Measurements from ENCODE around the gene STX8.

STX8 gene

GRCh38 chr17:9234389-9234945, 341.2 kb downstream of the STX8 start:
- Histone ChIP-seq H3K4me3 (ENCODE audit: low read length in 2 of 2) (no peak overlapping the region), H3K4me1 (ENCODE audit: control insufficient read depth in 2 of 2, insufficient read depth in 2 of 2, low read length in 2 of 2) (peaks cover 6% of the 10 kb centered on the region in 2 donors), H3K27me3 (ENCODE audit: control insufficient read depth in 2 of 2, insufficient read depth in 2 of 2, low read length in 2 of 2) (no peaks in the 10 kb centered on the region), H3K9me3 (ENCODE audit: control insufficient read depth in 2 of 2, low read length in 2 of 2) (no peaks in the 10 kb centered on the region), H3K27ac (ENCODE audit: low read depth in 2 of 2, low read length in 2 of 2) (no peak overlapping the region), H3K36me3 (ENCODE audit: control insufficient read depth in 2 of 2, insufficient read depth in 2 of 2, low read length in 2 of 2) (no peaks in the 10 kb centered on the region), H3K9ac (ENCODE audit: low read depth in 1 of 2, low read length in 2 of 2) (no peak overlapping the region)

- Histone ChIP-seq H3K9ac (ENCODE audit: low read depth in 1 of 2, low read length in 2 of 2) (no peak overlapping the region), H3K4me3 (ENCODE audit: low read length in 2 of 2) (no peak overlapping the region), H3K4me1 (ENCODE audit: control insufficient read depth in 2 of 2, insufficient read depth in 2 of 2, low read length in 2 of 2) (no peaks in the 10 kb centered on the region), H3K27ac (ENCODE audit: low read depth in 2 of 2, low read length in 2 of 2) (no peak overlapping the region), H3K27me3 (ENCODE audit: control insufficient read depth in 2 of 2, insufficient read depth in 2 of 2, low read length in 2 of 2) (no peaks in the 10 kb centered on the region), H3K36me3 (ENCODE audit: control insufficient read depth in 2 of 2, insufficient read depth in 2 of 2, low read length in 2 of 2) (no peaks in the 10 kb centered on the region), H3K9me3 (ENCODE audit: control insufficient read depth in 2 of 2, low read length in 2 of 2) (no peaks in the 10 kb centered on the region)
These were observed 341.9 kb downstream of the STX8 start for GRCh38 chr17:9233761-9234160.

GRCh38 chr17:9233271-9233599, 342.4 kb downstream of the STX8 start:
- no peaks in the 10 kb centered on the region for H3K9me3 ChIP-seq (ENCODE audit: control insufficient read depth in 2 of 2, low read length in 2 of 2)
- no peak overlapping the region for H3K27ac ChIP-seq (ENCODE audit: low read depth in 2 of 2, low read length in 2 of 2)
- no peak overlapping the region for H3K9ac ChIP-seq (ENCODE audit: low read depth in 1 of 2, low read length in 2 of 2)
- H3K4me1 ChIP-seq (ENCODE audit: control insufficient read depth in 2 of 2, insufficient read depth in 2 of 2, low read length in 2 of 2) = no peaks in the 10 kb centered on the region
- no peak overlapping the region for H3K4me3 ChIP-seq (ENCODE audit: low read length in 2 of 2)
- H3K36me3 ChIP-seq (ENCODE audit: control insufficient read depth in 2 of 2, insufficient read depth in 2 of 2, low read length in 2 of 2) = no peaks in the 10 kb centered on the region
- H3K27me3 ChIP-seq (ENCODE audit: control insufficient read depth in 2 of 2, insufficient read depth in 2 of 2, low read length in 2 of 2) = no peaks in the 10 kb centered on the region

GRCh38 chr17:9232591-9233270, 342.9 kb downstream of the STX8 start:
- no peaks in the 10 kb centered on the region for H3K9me3 ChIP-seq (ENCODE audit: control insufficient read depth in 2 of 2, low read length in 2 of 2)
- no peaks in the 10 kb centered on the region for H3K36me3 ChIP-seq (ENCODE audit: control insufficient read depth in 2 of 2, insufficient read depth in 2 of 2, low read length in 2 of 2)
- no peaks in the 10 kb centered on the region for H3K27me3 ChIP-seq (ENCODE audit: control insufficient read depth in 2 of 2, insufficient read depth in 2 of 2, low read length in 2 of 2)
- H3K27ac ChIP-seq (ENCODE audit: low read depth in 2 of 2, low read length in 2 of 2) = no peak overlapping the region
- H3K4me1 ChIP-seq (ENCODE audit: control insufficient read depth in 2 of 2, insufficient read depth in 2 of 2, low read length in 2 of 2) = no peaks in the 10 kb centered on the region
- no peak overlapping the region for H3K9ac ChIP-seq (ENCODE audit: low read depth in 1 of 2, low read length in 2 of 2)
- no peak overlapping the region for H3K4me3 ChIP-seq (ENCODE audit: low read length in 2 of 2)

GRCh38 chr17:9232155-9232475, 343.5 kb downstream of the STX8 start:
- Histone ChIP-seq H3K9ac (ENCODE audit: low read depth in 1 of 2, low read length in 2 of 2) (no peak overlapping the region), H3K4me3 (ENCODE audit: low read length in 2 of 2) (no peak overlapping the region), H3K27ac (ENCODE audit: low read depth in 2 of 2, low read length in 2 of 2) (no peak overlapping the region), H3K27me3 (ENCODE audit: control insufficient read depth in 2 of 2, insufficient read depth in 2 of 2, low read length in 2 of 2) (no peaks in the 10 kb centered on the region), H3K9me3 (ENCODE audit: control insufficient read depth in 2 of 2, low read length in 2 of 2) (no peaks in the 10 kb centered on the region), H3K4me1 (ENCODE audit: control insufficient read depth in 2 of 2, insufficient read depth in 2 of 2, low read length in 2 of 2) (no peaks in the 10 kb centered on the region), H3K36me3 (ENCODE audit: control insufficient read depth in 2 of 2, insufficient read depth in 2 of 2, low read length in 2 of 2) (no peaks in the 10 kb centered on the region)

- Histone ChIP-seq H3K27me3 (ENCODE audit: control insufficient read depth in 2 of 2, insufficient read depth in 2 of 2, low read length in 2 of 2) (no peaks in the 10 kb centered on the region), H3K9me3 (ENCODE audit: control insufficient read depth in 2 of 2, low read length in 2 of 2) (no peaks in the 10 kb centered on the region), H3K4me3 (ENCODE audit: low read length in 2 of 2) (no peak overlapping the region), H3K4me1 (ENCODE audit: control insufficient read depth in 2 of 2, insufficient read depth in 2 of 2, low read length in 2 of 2) (no peaks in the 10 kb centered on the region), H3K36me3 (ENCODE audit: control insufficient read depth in 2 of 2, insufficient read depth in 2 of 2, low read length in 2 of 2) (no peaks in the 10 kb centered on the region), H3K27ac (ENCODE audit: low read depth in 2 of 2, low read length in 2 of 2) (no peak overlapping the region), H3K9ac (ENCODE audit: low read depth in 1 of 2, low read length in 2 of 2) (no peak overlapping the region)
These were observed 344.0 kb downstream of the STX8 start for GRCh38 chr17:9231449-9232154.

- Histone ChIP-seq H3K9ac (ENCODE audit: low read depth in 1 of 2, low read length in 2 of 2) (no peak overlapping the region), H3K27ac (ENCODE audit: low read depth in 2 of 2, low read length in 2 of 2) (no peak overlapping the region), H3K4me1 (ENCODE audit: control insufficient read depth in 2 of 2, insufficient read depth in 2 of 2, low read length in 2 of 2) (no peaks in the 10 kb centered on the region), H3K36me3 (ENCODE audit: control insufficient read depth in 2 of 2, insufficient read depth in 2 of 2, low read length in 2 of 2) (no peaks in the 10 kb centered on the region), H3K27me3 (ENCODE audit: control insufficient read depth in 2 of 2, insufficient read depth in 2 of 2, low read length in 2 of 2) (no peaks in the 10 kb centered on the region), H3K9me3 (ENCODE audit: control insufficient read depth in 2 of 2, low read length in 2 of 2) (no peaks in the 10 kb centered on the region), H3K4me3 (ENCODE audit: low read length in 2 of 2) (no peak overlapping the region)
These were observed 344.8 kb downstream of the STX8 start for GRCh38 chr17:9230861-9231260.

GRCh38 chr17:9230346-9230745, 345.3 kb downstream of the STX8 start:
- no peaks in the 10 kb centered on the region for H3K4me1 ChIP-seq (ENCODE audit: control insufficient read depth in 2 of 2, insufficient read depth in 2 of 2, low read length in 2 of 2)
- no peak overlapping the region for H3K9ac ChIP-seq (ENCODE audit: low read depth in 1 of 2, low read length in 2 of 2)
- no peak overlapping the region for H3K27ac ChIP-seq (ENCODE audit: low read depth in 2 of 2, low read length in 2 of 2)
- no peak overlapping the region for H3K4me3 ChIP-seq (ENCODE audit: low read length in 2 of 2)
- no peaks in the 10 kb centered on the region for H3K36me3 ChIP-seq (ENCODE audit: control insufficient read depth in 2 of 2, insufficient read depth in 2 of 2, low read length in 2 of 2)
- H3K27me3 ChIP-seq (ENCODE audit: control insufficient read depth in 2 of 2, insufficient read depth in 2 of 2, low read length in 2 of 2) = no peaks in the 10 kb centered on the region
- H3K9me3 ChIP-seq (ENCODE audit: control insufficient read depth in 2 of 2, low read length in 2 of 2) = no peaks in the 10 kb centered on the region

- Histone ChIP-seq H3K36me3 (ENCODE audit: control insufficient read depth in 2 of 2, insufficient read depth in 2 of 2, low read length in 2 of 2) (no peaks in the 10 kb centered on the region), H3K27me3 (ENCODE audit: control insufficient read depth in 2 of 2, insufficient read depth in 2 of 2, low read length in 2 of 2) (no peaks in the 10 kb centered on the region), H3K27ac (ENCODE audit: low read depth in 2 of 2, low read length in 2 of 2) (no peak overlapping the region), H3K9ac (ENCODE audit: low read depth in 1 of 2, low read length in 2 of 2) (no peak overlapping the region), H3K4me3 (ENCODE audit: low read length in 2 of 2) (no peak overlapping the region), H3K4me1 (ENCODE audit: control insufficient read depth in 2 of 2, insufficient read depth in 2 of 2, low read length in 2 of 2) (no peaks in the 10 kb centered on the region), H3K9me3 (ENCODE audit: control insufficient read depth in 2 of 2, low read length in 2 of 2) (no peaks in the 10 kb centered on the region)
These were observed 345.8 kb downstream of the STX8 start for GRCh38 chr17:9229826-9230201.

- H3K36me3 ChIP-seq (ENCODE audit: control insufficient read depth in 2 of 2, insufficient read depth in 2 of 2, low read length in 2 of 2) = no peaks in the 10 kb centered on the region
- H3K4me1 ChIP-seq (ENCODE audit: control insufficient read depth in 2 of 2, insufficient read depth in 2 of 2, low read length in 2 of 2) = no peaks in the 10 kb centered on the region
- H3K27ac ChIP-seq (ENCODE audit: low read depth in 2 of 2, low read length in 2 of 2) = no peak overlapping the region
These were observed 346.3 kb downstream of the STX8 start for GRCh38 chr17:9229160-9229825.

More at GRCh38 chr17:9229160-9229825, 346.3 kb downstream of the STX8 start:
- Histone ChIP-seq H3K9ac (ENCODE audit: low read depth in 1 of 2, low read length in 2 of 2) (no peak overlapping the region), H3K27me3 (ENCODE audit: control insufficient read depth in 2 of 2, insufficient read depth in 2 of 2, low read length in 2 of 2) (no peaks in the 10 kb centered on the region), H3K9me3 (ENCODE audit: control insufficient read depth in 2 of 2, low read length in 2 of 2) (no peaks in the 10 kb centered on the region), H3K4me3 (ENCODE audit: low read length in 2 of 2) (no peak overlapping the region)

Measured in mucosa of rectum (tissue), 2 donors.